ENCODE results near the gene SPECC1.
"Not testable (repeated sequence)": the region's sequence is repeated elsewhere in the genome, so short reads cannot be mapped to it uniquely, and the experiment has no call there.

SPECC1 gene

DNA sequence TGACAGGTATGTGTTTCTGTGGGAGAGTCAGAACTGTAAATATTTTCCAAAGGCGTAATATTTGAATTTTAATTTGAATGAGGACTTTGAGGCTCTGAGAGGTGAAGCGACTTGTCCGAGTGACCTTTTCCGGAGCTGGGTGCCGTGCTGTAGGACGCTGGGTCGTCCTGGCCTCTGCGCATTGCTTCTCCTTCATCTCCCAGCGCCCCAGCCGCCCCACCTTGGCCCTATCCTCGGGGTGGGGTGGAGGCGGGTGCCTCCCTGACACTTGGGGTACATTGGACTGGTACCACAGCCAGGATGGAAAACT lies 147.8 kb downstream of the SPECC1 start:
- Histone ChIP-seq H3K9ac (ENCODE audit: low read depth, low read length) (peak overlapping the region; percentile 66), H3K4me1 (ENCODE audit: control insufficient read depth, insufficient read depth, low read length) (peaks cover 14% of the 10 kb centered on the region), H3K27me3 (ENCODE audit: control insufficient read depth, insufficient read depth, low read length) (peaks cover 13% of the 10 kb centered on the region), H3K4me3 (ENCODE audit: low read depth, low read length) (peak overlapping the region; percentile 79), H3K36me3 (ENCODE audit: control insufficient read depth, insufficient read depth, low read length) (no peaks in the 10 kb centered on the region), H3K9me3 (ENCODE audit: control insufficient read depth, insufficient read depth, low read length) (no peaks in the 10 kb centered on the region)

DNA sequence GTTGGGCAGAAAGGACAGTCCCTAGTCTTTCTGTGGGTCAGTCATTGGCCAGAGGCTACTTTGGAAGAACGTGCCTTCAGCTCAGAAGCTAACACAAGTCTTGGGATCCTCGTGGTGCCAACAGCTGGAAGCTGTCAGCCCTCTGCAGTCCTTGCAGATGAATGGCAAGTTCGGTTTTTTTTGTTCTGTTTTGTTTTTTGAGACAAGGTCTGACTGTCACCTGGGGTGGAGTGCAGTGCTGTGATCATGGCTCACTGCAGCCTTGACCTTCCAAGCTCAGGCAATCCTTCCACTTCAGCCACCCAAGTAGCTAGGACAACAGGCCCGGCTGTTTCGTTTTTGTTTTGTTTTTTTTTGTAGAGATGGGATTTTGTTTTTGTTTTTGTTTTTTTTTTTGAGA lies 149.4 kb downstream of the SPECC1 start:
- no peaks in the 10 kb centered on the region for H3K36me3 ChIP-seq (ENCODE audit: control insufficient read depth, insufficient read depth, low read length)
- H3K4me3 ChIP-seq (ENCODE audit: low read depth, low read length) = no peak overlapping the region
- H3K27me3 ChIP-seq (ENCODE audit: control insufficient read depth, insufficient read depth, low read length) = peaks cover 13% of the 10 kb centered on the region
- no peak overlapping the region for H3K9ac ChIP-seq (ENCODE audit: low read depth, low read length)
- peaks cover 14% of the 10 kb centered on the region for H3K4me1 ChIP-seq (ENCODE audit: control insufficient read depth, insufficient read depth, low read length)
- no peaks in the 10 kb centered on the region for H3K9me3 ChIP-seq (ENCODE audit: control insufficient read depth, insufficient read depth, low read length)

DNA sequence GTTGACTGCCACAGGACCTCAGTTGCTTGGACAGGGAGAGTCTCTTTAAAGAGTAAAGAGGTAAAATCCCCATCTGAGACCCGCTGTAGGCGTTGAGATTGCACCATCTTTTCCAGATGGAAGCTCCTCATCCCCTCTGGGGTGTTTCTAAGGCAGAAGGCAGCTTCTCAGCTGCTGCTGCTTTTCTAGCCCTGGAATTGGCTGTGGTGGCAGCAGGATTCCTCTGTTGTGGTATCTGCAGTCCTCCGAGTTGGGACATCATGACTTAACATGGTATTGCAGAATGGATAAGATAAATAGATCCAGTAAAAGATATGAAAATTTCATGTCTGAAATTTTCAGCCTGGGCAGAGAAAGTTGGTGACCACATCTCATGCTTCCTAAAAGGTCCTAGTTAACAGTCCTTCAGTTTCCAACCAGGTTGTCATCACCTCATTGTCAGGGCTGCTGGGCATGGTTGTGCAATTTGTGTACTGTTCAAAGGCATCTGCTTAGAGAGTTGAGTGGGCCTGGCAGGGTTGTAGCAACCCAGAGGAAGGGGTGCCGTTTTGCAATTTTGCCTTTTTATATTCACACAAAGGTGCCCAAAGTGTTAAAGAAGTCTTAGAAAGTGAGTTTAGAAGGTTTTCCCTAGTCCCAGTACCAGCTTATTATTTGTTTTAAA lies 150.4 kb downstream of the SPECC1 start:
- H3K27me3 ChIP-seq (ENCODE audit: control insufficient read depth, insufficient read depth, low read length) = peaks cover 6% of the 10 kb centered on the region
- no peaks in the 10 kb centered on the region for H3K9me3 ChIP-seq (ENCODE audit: control insufficient read depth, insufficient read depth, low read length)
- H3K4me1 ChIP-seq (ENCODE audit: control insufficient read depth, insufficient read depth, low read length) = peaks cover 14% of the 10 kb centered on the region
- no peak overlapping the region for H3K9ac ChIP-seq (ENCODE audit: low read depth, low read length)
- H3K4me3 ChIP-seq (ENCODE audit: low read depth, low read length) = no peak overlapping the region
- H3K36me3 ChIP-seq (ENCODE audit: control insufficient read depth, insufficient read depth, low read length) = no peaks in the 10 kb centered on the region

DNA sequence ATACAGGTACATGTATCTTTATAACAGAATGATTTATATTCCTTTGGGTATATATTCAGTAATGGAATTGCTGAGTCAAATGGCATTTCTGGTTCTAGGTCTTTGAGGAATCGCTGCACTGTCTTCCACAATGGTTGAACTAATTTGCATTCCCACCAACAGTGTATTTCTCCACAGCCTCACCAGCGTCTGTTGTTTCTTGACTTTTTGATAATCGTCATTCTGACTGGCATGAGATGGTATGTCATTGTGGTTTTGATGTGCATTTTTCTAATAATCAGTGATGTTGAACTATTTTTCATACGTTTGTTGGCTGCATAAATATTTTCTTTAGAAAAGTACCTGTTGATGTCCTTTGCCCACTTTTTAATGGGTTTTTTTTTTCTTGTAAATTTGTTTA lies 156.4 kb downstream of the SPECC1 start:
- H3K27me3 ChIP-seq (ENCODE audit: control insufficient read depth, insufficient read depth, low read length); H3K9ac ChIP-seq (ENCODE audit: low read depth, low read length); H3K4me1 ChIP-seq (ENCODE audit: control insufficient read depth, insufficient read depth, low read length); H3K4me3 ChIP-seq (ENCODE audit: low read depth, low read length); H3K9me3 ChIP-seq (ENCODE audit: control insufficient read depth, insufficient read depth, low read length); H3K36me3 ChIP-seq (ENCODE audit: control insufficient read depth, insufficient read depth, low read length): not testable (repeated sequence)

DNA sequence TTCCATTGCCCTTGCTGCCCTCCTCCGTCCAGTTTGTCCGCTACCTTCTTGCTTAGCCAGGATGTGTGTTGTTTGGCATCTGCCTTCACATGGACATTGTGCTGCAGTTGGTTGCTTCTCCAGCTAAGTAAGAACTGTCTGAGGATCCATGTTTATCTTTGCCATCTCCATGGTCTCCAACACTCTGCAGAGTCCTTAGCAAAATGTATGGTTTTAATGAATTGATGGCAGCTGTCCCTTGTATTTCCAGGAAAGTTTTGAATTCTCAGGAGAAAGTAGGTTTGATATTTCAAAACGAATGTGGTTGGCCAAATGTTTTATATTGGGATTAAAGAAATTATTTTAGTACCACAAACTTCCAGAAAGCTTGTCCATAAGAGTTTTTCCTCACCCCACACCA lies 160.9 kb downstream of the SPECC1 start:
- no peaks in the 10 kb centered on the region for H3K27me3 ChIP-seq (ENCODE audit: control insufficient read depth, insufficient read depth, low read length)
- no peaks in the 10 kb centered on the region for H3K9me3 ChIP-seq (ENCODE audit: control insufficient read depth, insufficient read depth, low read length)
- no peak overlapping the region for H3K4me3 ChIP-seq (ENCODE audit: low read depth, low read length)
- H3K4me1 ChIP-seq (ENCODE audit: control insufficient read depth, insufficient read depth, low read length) = peaks cover 22% of the 10 kb centered on the region
- H3K9ac ChIP-seq (ENCODE audit: low read depth, low read length) = no peak overlapping the region
- peaks cover 5% of the 10 kb centered on the region for H3K36me3 ChIP-seq (ENCODE audit: control insufficient read depth, insufficient read depth, low read length)

DNA sequence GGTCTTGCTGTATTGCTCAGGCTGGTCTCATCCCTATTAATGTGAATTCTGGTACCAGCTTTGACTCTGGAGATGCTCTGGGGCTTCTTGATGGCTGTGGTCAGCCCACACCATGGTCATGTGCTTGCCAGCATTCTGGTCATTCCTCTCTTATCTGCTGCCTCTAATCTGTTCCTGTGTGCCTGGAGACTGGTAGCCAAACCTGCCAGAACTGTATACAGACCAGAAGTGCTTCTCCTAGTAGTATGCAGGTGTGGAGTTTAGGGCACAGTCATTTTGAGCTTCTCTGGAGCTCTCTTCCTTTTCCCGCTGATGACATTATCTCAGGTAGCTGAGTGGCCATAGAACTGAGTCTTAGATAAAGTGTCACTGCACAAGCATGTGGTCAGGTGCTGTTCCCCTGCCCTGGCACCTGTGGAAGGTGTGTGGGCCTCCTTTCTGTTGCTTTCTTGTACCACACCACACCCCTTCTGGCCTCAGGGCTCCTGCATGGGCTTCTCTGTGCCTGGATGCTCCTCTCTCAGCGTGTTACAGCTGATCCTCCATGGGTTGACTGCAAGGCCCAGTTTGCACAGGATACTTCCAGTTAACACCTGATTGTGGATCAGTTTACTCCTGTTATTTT lies 162.7 kb downstream of the SPECC1 start:
- Histone ChIP-seq H3K4me1 (ENCODE audit: control insufficient read depth, insufficient read depth, low read length) (peaks cover 36% of the 10 kb centered on the region), H3K36me3 (ENCODE audit: control insufficient read depth, insufficient read depth, low read length) (peaks cover 5% of the 10 kb centered on the region), H3K27me3 (ENCODE audit: control insufficient read depth, insufficient read depth, low read length) (no peaks in the 10 kb centered on the region), H3K9me3 (ENCODE audit: control insufficient read depth, insufficient read depth, low read length) (no peaks in the 10 kb centered on the region), H3K4me3 (ENCODE audit: low read depth, low read length) (no peak overlapping the region), H3K9ac (ENCODE audit: low read depth, low read length) (no peak overlapping the region)

DNA sequence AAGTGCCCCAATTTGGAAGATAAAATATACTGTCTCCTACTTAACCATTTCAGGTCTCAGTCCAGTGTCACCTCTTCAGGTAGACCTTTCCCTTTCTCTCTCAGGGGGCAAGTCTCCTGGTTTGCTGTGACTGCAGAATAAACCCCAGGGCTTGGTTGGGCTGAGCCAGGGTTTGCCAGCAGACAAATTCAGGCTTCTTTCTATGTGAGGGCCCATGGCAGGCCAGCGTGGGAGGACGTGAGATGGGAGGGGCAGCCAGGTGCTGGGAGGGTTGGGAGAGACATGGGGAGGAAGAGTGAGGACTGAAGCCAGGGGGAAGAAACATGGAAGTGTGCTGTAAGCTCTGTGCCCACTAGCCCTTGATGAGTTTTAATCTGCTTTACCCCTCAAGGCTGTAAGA lies 163.2 kb downstream of the SPECC1 start:
- Histone ChIP-seq H3K9ac (ENCODE audit: low read depth, low read length) (no peak overlapping the region), H3K4me1 (ENCODE audit: control insufficient read depth, insufficient read depth, low read length) (peaks cover 37% of the 10 kb centered on the region), H3K9me3 (ENCODE audit: control insufficient read depth, insufficient read depth, low read length) (no peaks in the 10 kb centered on the region)

DNA sequence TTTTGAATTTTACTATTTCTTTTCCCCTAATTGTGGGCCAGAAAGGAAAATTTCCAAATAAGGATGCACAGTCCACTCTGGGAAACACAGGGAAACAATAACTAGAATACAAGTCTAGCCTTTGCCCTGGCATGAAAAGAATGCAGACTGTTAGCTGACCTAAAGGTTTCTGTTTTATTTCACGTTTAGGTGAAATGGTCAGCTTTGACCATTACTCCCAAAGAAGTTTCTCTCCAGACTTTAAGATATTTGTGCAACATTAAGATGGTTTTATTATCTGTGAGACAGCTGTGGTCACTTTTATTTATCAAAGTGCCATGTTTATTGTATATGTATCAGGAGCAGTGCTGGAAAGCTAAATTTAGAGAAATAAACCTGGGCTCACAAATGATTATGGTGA lies 163.9 kb downstream of the SPECC1 start:
- H3K4me1 ChIP-seq (ENCODE audit: control insufficient read depth, insufficient read depth, low read length) = peaks cover 37% of the 10 kb centered on the region
- H3K36me3 ChIP-seq (ENCODE audit: control insufficient read depth, insufficient read depth, low read length) = peaks cover 5% of the 10 kb centered on the region
- no peaks in the 10 kb centered on the region for H3K27me3 ChIP-seq (ENCODE audit: control insufficient read depth, insufficient read depth, low read length)
- no peaks in the 10 kb centered on the region for H3K9me3 ChIP-seq (ENCODE audit: control insufficient read depth, insufficient read depth, low read length)
- H3K4me3 ChIP-seq (ENCODE audit: low read depth, low read length) = no peak overlapping the region
- no peak overlapping the region for H3K9ac ChIP-seq (ENCODE audit: low read depth, low read length)

More for the DNA sequence above, 163.2 kb downstream of the SPECC1 start:
- Histone ChIP-seq H3K36me3 (ENCODE audit: control insufficient read depth, insufficient read depth, low read length) (peaks cover 5% of the 10 kb centered on the region), H3K4me3 (ENCODE audit: low read depth, low read length) (no peak overlapping the region), H3K27me3 (ENCODE audit: control insufficient read depth, insufficient read depth, low read length) (no peaks in the 10 kb centered on the region)

DNA sequence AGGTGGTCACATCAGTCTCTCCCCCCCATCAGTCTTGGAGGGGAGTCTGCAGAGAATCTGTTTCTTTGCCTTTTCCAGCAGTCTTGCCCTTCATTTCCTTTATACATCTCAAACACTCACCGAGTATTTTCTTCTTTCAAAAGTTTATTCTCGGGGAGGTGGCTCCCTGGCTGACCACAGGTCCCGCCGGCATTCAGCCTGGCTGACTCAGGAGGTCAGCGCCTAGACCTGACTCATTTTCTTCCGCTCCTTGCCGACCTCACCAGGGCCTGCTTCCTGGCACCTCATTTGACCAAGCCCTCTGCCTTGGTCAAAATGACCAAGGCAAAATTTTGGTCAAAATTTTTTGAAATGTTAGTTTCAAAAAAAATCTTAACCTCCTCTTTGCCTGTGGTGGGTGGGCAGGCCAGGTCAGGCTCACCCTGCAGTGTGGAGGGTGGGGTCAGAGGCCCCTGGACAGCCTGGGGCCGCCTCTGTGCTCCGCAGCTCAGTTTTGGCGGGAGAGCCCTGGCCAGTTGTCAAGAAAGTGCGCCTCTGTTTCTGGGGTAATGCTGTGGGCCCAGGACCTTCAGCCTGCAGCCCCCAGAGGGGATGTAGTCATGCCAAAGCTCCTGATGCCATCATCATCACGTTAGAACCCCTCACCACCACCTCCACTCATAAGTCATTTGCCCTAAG lies 165.6 kb downstream of the SPECC1 start:
- H3K9me3 ChIP-seq (ENCODE audit: control insufficient read depth, insufficient read depth, low read length) = no peaks in the 10 kb centered on the region
- H3K9ac ChIP-seq (ENCODE audit: low read depth, low read length) = no peak overlapping the region
- H3K27me3 ChIP-seq (ENCODE audit: control insufficient read depth, insufficient read depth, low read length) = no peaks in the 10 kb centered on the region
- H3K36me3 ChIP-seq (ENCODE audit: control insufficient read depth, insufficient read depth, low read length) = peaks cover 5% of the 10 kb centered on the region
- peaks cover 37% of the 10 kb centered on the region for H3K4me1 ChIP-seq (ENCODE audit: control insufficient read depth, insufficient read depth, low read length)
- no peak overlapping the region for H3K4me3 ChIP-seq (ENCODE audit: low read depth, low read length)

DNA sequence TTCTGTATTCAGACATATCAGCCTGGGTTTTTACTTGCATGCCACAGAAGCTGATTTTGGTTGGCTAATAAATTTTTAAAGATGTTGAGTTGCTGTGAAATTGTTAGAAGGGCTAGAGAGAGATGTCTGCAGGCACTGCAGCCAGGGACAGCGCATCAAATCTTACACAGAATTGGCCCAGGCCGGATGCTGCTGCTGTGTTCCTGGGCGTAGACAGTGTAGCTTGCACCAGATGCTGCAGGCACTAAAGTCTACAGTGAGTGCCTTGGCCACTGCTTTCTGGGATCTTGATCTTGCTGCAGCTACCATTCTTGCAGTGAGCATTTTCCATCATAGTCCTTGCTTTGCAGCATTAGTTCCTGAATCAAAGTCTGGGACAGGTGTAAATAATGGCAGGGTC lies 169.9 kb downstream of the SPECC1 start:
- Histone ChIP-seq H3K9me3 (ENCODE audit: control insufficient read depth, insufficient read depth, low read length) (no peaks in the 10 kb centered on the region), H3K27me3 (ENCODE audit: control insufficient read depth, insufficient read depth, low read length) (no peaks in the 10 kb centered on the region), H3K4me1 (ENCODE audit: control insufficient read depth, insufficient read depth, low read length) (peaks cover 16% of the 10 kb centered on the region), H3K36me3 (ENCODE audit: control insufficient read depth, insufficient read depth, low read length) (no peaks in the 10 kb centered on the region), H3K4me3 (ENCODE audit: low read depth, low read length) (no peak overlapping the region), H3K9ac (ENCODE audit: low read depth, low read length) (no peak overlapping the region)

DNA sequence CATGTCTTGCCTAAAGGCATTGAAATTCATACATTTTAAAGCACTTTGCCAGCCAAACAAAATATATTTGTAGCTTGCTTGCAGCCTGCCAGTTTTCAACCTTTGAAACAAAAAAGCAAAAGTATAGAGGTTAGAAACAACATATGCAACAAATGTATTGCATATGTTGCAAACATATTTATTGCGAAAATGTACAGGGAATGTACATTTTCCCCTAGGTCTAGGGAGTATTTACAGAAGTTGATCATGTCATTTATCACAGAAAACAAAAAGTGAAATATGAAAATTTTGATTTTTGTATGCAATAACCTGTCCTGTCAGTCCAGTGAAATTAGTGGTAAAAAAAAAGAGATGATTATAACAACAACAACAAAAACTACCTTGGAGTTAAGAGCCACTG lies 171.5 kb downstream of the SPECC1 start:
- H3K4me1 ChIP-seq (ENCODE audit: control insufficient read depth, insufficient read depth, low read length) = peaks cover 19% of the 10 kb centered on the region
- no peaks in the 10 kb centered on the region for H3K36me3 ChIP-seq (ENCODE audit: control insufficient read depth, insufficient read depth, low read length)
- no peaks in the 10 kb centered on the region for H3K27me3 ChIP-seq (ENCODE audit: control insufficient read depth, insufficient read depth, low read length)
- no peak overlapping the region for H3K9ac ChIP-seq (ENCODE audit: low read depth, low read length)
- no peaks in the 10 kb centered on the region for H3K9me3 ChIP-seq (ENCODE audit: control insufficient read depth, insufficient read depth, low read length)
- H3K4me3 ChIP-seq (ENCODE audit: low read depth, low read length) = no peak overlapping the region

DNA sequence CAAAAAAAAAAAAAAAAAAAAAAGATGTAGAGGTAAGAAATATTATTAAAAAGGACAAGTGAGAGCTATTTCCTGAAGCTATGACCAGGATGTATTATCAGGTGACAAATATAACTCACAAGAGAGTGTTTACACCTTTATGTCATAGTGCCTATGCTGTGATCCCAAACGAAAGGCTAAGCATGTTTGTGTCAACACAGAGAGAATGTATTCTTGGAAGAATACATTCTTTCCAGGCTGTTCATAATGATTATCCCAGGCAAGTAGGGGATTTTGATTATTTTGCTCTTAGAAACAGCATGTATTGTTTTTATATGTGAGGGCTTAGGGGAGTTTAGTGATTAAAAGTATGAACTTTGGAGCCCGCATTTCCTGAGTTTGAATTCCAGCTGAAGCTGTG lies 175.0 kb downstream of the SPECC1 start:
- H3K9me3 ChIP-seq (ENCODE audit: control insufficient read depth, insufficient read depth, low read length) = no peaks in the 10 kb centered on the region
- peaks cover 15% of the 10 kb centered on the region for H3K4me1 ChIP-seq (ENCODE audit: control insufficient read depth, insufficient read depth, low read length)
- H3K4me3 ChIP-seq (ENCODE audit: low read depth, low read length) = no peak overlapping the region
- no peak overlapping the region for H3K9ac ChIP-seq (ENCODE audit: low read depth, low read length)
- H3K27me3 ChIP-seq (ENCODE audit: control insufficient read depth, insufficient read depth, low read length) = no peaks in the 10 kb centered on the region
- H3K36me3 ChIP-seq (ENCODE audit: control insufficient read depth, insufficient read depth, low read length) = no peaks in the 10 kb centered on the region

All from iPS-15b (cell line).